HG03575 (cell line): Measurements from ENCODE around the gene INTS2.
A peak's percentile ranks its signal among the peaks of the same experiment; 100 is the strongest.
"Not testable (repeated sequence)": the region's sequence is repeated elsewhere in the genome, so short reads cannot be mapped to it uniquely, and the experiment has no call there.

Source experiments
- ATAC-seq: cut with Tn5 transposase; IDR thresholded peaks from one replicate; pipeline ENCODE4 v1.9.1; 2021; ENCODE audit not compliant: unreplicated experiment, insufficient number of reproducible peaks, low FRiP score; ENCODE audit errors: extremely low read depth

The INTS2 gene

GRCh38 chr17:61927208-61928100, at the start of gene INTS2:
INTS2 (minus strand) TSS chr17:61927982; CDS start chr17:61926644, 1,338 bp downstream.
- peak; percentile 55 for ATAC-seq

GRCh38 chr17:61974115-61974514, 46.3 kb upstream of the INTS2 start:
- no peak for ATAC-seq

DNA sequence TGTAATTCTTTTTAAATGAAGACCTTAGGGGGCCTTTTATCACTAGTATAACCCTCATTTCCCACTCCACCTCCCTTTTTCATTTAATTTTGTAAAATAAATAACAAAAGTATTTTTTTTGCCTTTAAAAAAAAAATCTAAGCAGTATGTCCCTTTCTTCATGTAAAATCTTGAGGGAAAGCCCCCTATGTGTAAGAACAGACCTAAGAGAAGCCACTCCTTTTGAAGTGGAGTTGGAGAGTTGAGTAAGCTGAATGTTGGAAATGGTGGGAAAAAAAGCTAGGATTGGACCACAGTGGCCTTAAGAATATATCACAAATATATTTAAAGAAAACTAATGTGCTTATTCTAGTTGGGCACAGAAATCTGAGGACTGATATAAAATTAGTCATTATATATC, 44.5 kb upstream of the INTS2 start:
- no peak for ATAC-seq

- ATAC-seq, result no peak
Observed at GRCh38 chr17:61970030-61970429, 42.2 kb upstream of the INTS2 start.

GRCh38 chr17:61968757-61969156, 41.0 kb upstream of the INTS2 start:
- no peak for ATAC-seq

GRCh38 chr17:61967729-61968128, 39.9 kb upstream of the INTS2 start:
- ATAC-seq, result no peak

DNA sequence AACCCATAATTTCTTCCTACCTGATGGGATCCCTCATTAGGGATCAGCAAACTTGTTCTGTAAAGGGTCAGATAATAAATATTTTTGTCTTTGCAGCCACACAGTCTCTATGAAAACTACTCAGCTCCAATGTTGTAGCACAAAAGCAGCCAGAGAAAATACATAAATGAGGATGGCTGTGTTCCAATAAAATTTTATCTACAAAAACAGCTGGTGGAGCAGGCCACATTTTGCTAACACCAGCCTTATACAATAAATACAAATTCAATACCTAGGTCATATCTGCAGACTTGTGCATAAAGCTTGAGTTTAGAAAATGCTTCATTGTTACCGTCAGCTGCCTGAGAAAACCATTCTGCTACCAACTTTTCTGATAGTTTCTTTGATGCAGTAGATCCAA, 38.4 kb upstream of the INTS2 start:
- ATAC-seq, result no peak

DNA sequence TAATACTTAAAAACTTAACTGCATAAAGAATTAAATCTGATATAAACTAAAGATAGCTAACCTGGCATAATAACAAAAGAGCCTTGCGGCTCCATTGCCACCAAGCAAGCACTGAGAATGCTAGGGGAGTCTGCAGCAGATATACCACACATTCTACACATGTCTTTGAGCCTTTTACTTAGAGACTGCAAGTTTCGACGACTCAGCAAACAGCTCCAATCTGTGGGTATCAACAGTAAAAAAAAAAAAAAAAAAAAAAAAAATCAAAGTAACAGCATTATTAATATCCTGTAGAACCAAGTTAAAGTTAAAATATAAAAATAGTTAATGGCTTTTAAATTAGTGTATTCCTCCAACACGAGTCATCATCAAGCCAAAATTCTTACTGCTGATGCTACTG, 27.8 kb upstream of the INTS2 start:
- no peak for ATAC-seq

- ATAC-seq, result no peak
Observed at GRCh38 chr17:61947367-61948078, 19.7 kb upstream of the INTS2 start.

GRCh38 chr17:61946359-61946758, 18.6 kb upstream of the INTS2 start:
- ATAC-seq, result no peak

GRCh38 chr17:61943117-61943516, 15.3 kb upstream of the INTS2 start:
- ATAC-seq, result no peak

- ATAC-seq, result no peak
Observed at GRCh38 chr17:61942085-61942484, 14.3 kb upstream of the INTS2 start.

DNA sequence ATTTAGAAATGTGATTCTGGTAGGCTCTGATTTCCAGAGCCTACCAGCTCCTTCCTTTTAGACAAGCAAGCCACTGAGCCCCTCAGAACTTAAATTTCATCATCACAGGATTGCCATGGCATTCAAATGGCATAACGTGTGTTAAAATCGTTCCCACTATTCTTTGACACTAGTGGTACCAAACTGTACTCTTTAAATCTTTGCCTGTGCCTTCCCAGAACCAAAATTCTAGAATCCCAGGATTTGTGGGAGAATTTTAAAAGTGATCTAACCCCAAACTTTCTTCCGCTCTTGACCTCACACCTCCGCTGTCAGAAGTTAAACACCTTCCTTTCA, 287 bp upstream of the INTS2 start:
- no peak for ATAC-seq

DNA sequence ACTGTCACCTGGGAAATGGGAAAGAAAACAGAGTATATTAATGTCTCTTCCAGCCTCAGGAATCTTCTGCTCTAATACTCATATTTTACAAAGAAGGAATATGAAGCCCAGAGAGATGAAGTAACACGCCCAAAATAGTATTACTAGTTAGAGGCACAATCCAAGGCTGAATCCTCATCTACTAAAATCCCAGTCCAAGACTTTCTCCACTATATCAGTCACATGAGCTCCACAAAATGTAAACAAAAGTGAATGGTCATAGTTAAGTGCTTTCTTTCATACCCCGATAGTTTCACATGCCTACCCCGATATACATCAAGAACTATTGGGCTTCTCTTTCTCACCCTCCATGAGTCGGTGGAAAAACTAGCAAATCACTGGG, 965 bp downstream of the INTS2 start:
- ATAC-seq, result no peak

GRCh38 chr17:61915162-61915561, 12.6 kb downstream of the INTS2 start:
- ATAC-seq, result not testable (repeated sequence)

DNA sequence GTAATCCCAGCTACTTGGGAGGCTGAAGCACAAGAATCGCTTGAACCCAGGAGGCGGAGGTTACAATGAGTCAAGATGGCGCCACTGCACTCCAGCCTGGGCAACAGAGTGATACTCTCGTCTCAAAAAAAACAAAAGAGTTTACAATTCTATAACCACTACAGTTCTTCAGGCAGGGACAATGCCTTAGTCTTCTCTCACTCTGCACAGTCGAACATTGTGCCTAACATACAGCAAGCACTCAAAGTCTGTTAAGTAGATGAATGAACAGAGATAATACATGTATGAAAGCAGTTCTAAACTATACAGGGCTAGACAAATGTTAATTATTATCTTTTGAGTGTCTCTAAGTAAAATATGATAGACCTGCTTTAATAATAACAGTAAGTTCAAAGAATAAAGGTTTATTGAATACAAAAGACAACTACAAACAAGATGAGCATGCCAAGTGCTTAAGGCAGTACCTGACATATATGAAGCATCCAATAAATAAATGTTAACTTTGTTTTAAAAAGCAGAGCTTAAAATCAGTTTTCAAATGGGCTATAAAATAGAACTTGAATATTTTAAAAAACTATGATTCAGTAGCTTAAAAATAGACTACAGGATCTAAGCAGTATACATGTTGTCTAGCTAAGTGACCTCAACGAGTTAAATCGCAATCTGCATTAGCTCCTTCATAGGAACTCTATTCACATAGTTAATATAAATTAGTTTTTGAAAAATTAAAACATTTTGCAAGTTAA, 19.3 kb downstream of the INTS2 start:
- ATAC-seq, result no peak

- no peak for ATAC-seq
Observed at GRCh38 chr17:61907361-61907760, 20.4 kb downstream of the INTS2 start.

DNA sequence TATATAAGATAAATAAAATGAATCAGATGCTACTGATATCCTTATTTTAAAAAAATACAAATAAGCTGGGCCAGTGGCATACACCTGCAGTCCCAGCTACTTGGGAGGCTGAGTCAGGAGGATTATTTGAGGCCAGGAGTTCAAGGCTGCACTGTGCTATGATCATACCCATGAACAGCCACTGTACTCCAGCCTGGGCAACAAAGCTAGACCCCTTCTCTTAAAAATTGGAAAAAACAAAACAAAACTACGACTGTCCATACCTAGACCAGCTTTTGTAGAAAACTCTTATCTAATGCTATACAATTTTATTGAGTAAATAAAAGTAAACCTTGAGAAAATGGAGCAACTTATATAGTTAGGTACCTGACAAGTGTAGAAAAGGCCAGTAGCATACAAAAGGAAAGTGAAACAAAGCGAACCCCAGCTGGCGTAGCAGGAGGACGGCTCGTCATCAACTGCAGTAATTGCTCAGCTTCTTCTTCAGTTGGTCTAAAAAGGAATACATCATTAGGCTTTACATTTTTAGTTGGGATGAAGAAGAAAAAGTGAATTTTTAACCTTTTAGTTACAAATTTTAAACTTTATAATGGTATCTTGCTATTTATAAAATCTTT, 23.6 kb downstream of the INTS2 start:
- no peak for ATAC-seq

DNA sequence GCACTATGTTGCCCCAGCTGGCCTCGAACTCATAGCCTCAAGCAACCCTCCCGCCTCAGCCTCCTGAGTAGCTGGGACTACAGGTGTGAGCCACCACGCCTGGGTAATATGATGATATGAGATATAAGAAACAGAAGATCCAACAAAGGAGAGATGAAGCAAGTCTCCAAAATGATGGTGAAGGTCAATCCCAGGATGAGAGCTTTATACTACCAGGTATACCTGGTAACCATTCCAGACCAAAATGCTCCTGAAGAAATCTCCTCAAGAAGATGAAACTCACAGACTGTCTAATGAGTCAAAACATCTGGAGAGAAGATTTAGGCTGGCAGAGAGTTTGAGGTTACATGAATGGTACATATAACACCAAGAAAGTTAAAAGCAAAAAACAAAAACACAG, 24.5 kb downstream of the INTS2 start:
- no peak for ATAC-seq
